Raji (cell line): ENCODE results near the gene BRSK1.
A peak's percentile ranks its signal among the peaks of the same experiment; 100 is the strongest.

Experiments
- POLR2A ChIP-seq: IDR thresholded peaks from 2 replicates; pipeline ENCODE4 v1.6.1; 2011; ENCODE audit warnings: low read depth, low read length, control low read depth; ENCODE audit not compliant: insufficient read depth

The BRSK1 gene

DNA sequence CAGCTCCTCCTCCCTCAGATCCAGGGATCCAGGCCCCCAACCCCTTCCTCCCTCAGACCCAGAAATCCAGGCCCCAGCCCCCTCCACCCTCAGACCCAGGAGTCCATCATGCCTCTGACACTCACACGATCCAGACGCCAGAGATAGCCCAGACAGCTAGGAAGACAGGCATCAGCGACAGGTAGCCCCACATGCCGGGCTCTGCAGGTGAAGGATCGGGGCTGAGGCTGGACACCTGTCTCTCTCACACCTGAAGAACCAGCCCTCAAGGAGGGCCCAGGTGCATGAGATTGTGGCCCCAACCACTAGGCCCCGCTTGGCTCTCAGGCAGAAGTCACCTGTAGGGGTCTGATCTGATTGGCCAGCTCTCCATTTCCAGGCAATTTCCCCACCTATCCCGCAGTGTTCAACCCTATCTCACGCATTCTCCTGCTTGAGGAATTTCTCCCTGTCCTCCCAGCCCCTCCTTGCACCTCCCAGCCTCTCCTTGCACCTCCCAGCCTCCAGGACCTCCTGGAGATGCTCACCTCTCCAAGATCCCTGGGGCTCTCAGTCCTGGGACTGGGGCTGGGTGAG, 37.1 kb downstream of the BRSK1 start:
- no peak for TF ChIP-seq POLR2A

DNA sequence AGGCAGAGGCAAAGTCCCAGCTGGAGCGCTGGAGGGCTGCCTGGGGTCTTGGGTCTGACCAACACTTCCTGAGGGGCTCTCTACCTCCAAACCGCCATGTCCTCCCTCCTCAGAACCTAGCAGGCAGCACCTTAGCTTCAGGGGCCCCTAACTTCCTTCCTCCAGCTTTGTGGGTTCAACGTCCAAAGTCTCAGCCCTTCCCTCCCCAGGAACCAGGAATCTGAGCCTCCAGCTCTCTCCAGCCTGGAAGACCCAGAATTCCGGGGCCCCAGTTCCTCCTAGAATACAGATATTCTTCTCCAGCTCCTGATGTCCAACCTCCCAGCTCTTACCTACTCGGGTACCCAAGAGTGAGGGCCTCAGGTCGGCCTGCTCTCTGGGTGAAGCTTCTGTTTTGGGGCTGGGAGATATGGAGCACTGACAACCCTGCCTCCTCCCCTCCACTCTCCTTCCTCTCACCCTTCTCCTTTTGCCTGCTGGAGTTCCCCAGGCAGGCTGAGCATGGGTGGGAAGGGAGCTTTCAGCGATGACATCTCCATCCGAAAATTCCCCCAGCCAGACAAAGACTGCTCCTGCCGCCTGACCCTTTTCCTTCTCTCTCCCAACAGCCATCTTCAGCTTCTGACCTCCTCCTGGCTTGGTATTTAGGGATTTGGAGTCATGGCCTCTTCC, 37.8 kb downstream of the BRSK1 start:
- no peak for TF ChIP-seq POLR2A

DNA sequence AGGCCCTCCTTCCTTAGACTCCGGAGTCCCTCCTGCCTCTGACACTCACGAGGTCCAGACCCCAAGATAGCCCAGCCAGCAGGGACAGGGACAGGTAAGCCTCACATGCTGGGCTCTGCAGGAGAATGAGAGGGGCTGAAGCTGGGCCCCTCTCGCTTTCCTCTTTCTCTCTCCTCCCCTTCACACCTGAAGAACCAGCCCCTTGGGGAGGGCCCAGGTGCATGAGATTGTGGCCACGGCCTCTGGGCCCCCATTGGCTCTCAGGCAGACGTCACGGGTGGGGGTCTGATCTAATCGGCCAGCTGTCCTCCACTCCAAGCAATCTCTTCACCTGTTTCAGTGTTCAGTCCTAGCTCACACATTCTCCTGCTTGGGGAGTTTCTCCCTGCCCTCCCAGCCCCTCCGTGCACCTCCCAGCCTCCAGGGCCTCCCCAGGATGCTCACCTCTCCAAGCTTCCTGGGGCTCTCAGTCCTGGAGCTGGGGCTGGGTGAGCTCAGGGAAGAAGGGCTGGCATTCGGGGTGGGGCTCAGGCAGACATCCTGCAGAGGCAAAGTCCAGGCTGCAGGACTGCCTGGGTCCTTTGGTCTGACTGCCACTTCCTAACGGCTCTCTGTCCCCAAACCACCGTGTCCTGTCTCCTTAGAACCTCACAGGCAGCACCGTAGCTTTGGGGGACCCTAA, 38.5 kb downstream of the BRSK1 start:
- no peak for TF ChIP-seq POLR2A

DNA sequence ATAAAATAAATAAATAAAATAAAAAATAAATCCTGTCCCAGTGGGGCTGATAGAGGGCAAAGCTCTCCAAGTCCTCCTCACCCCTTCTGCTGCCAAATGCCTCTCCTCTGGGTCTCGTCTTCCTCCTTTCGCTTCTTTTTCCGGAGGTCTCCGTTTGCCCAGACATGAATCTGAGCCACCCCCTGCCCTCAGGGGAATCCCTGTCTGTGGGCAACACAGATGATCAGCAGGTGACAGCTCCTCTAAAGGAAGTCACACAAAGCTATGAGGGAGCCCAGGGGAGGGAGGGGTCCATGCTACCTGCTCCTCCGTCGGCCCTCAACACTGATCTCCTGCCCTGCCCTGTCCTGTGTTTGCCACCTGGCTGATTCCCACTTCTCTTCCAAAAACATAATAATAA, 40.9 kb downstream of the BRSK1 start:
- no peak for TF ChIP-seq POLR2A

DNA sequence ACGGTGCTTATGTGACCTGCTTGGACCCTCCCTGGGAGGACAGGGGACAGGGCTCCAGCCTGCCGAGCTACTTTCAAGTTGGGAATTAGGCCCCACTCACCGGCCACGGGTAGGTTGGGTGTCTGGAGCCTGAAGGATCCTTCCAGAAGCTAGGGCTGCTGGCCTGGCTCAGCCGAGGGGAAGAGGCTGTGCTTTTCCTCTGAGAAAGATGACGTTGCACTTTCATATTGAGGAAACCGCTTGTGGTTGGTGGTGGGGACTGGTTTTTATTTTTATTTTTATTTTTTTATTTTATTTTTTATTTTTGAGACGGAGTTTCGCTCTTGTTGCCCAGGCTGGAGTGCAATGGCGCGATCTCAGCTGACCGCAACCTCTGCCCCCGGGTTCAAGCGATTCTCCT, 41.4 kb downstream of the BRSK1 start, which contains the start of gene TMEM150B:
TSS of gene TMEM150B (minus strand) at position 170 of the 400 bp plus-strand sequence. CDS start 4,305 bp downstream, outside the sequence.
- TF ChIP-seq POLR2A, result no peak

DNA sequence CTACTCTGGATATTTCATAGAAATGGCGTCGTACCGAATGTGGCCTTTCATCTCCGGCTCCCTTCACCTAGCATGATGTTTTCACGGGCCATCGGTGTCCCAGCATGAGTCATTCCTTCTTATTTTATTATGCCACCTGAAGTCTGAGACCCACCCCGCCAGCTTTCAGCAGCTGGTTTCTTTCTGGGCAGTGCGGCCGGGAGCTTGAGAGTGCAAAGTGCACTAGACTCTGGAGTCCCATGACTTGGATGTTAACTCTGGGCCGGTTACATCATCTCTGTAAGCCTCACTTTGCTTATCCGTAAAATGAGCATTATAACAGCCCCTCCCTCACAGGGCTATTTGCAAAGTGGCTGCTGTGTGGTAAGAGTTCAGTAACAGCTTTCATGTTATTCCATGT, 50.1 kb downstream of the BRSK1 start:
- no peak for TF ChIP-seq POLR2A

DNA sequence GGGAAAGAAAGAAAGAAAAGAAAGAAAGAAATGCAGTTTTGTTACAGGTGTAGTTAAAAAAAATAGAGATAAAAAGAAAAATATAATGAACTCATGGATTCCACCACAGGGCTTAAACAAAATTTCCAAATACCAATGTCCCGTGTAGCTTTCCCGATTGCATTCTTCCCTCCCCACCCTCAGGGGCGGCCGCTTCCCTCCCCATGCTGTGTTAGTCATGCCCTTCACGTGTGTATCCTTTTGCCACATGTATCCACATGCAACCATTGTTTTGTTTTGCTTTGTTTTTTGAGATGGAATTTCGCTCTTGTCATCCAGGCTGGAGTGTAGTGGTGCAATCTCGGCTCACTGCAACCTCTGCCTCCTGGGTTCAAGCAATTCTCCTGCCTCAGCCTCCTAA, 52.3 kb downstream of the BRSK1 start:
- TF ChIP-seq POLR2A, result no peak

DNA sequence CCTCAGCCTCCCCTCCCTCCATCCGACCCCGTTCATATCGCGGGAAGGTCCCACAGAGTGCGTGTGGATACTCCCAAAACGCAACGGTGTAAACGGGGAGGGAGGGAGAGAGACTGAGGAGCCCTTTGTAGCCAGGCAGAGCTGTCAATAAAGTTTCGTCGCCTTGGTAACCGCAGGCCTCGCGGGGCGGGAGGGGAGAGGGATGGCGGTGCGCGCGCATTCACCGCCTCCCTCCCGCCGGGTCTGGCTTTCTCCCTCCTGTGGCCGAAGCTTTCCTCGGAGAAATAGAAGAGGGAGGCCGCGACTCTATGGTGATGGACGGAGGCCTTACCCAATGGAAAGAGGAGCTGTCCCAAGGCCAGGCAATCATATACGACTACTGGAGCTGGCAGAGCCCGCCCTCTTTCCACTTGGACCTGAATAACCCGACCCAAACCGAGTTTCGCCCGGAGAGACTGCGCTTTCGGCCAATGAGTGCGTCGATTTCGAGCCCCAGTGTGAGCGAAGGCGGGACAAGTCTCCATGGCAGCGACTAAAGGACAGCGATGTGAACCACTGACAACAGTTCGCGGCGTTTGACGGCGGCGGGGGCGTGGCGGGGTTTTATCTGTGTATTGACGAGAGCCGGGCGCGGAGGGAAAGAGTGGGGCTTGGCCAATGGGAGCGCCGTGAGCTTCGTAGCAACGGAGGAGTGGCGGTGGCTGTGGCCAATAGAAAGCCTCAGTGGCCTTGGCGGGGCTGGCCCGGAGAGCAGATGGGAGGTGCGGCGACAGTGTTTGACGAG, 55.5 kb downstream of the BRSK1 start, which contains the start of gene KMT5C:
TSS of gene KMT5C (plus strand) at position 772 of the 784 bp plus-strand sequence. CDS start 2,061 bp downstream, outside the sequence.
- TF ChIP-seq POLR2A, result no peak

DNA sequence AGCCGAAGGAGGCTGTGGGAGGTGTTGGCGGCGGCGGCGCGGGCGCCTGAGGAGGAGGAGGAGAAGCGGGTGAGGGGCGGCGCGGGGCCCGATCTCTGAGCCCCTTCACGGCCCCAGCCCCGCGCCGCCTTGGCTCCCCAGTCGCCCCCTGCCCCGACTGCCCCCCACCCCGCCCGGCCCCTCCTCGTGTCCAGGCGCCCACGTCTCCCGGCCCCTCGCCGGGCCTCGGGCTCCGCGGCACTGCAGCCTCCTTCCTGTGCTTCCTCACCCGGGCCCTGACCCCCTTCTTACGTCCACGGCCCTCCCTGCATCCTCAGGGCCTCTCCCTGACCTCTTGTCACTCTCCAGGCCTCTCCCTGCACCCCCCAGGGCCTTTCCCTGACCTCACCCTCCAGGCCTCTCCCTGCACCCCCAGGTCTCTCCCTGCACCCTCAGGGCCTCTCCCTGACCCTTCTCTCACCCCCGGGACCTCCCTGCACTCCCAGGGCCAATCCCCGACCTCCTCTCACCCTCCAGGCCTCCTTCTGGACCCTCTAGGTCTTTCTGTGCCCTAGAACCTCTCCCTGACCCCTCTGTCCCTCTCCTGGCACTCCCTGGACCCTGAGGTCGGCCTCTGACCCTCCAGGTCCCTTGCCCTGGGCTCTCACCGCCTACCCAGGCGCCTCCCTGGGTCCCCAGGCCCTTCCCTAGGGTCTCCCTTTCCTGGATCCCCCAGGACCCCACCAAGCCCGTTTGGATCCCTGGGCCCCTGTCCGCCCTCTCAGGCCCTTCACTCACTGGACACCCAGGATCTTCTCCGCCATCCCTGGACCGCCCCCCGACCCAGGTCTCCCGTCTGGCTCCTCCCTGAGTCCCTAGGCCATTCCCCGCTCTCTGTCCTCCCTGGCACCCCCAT, 56.3 kb downstream of the BRSK1 start:
- TF ChIP-seq POLR2A, result peak; percentile 67

DNA sequence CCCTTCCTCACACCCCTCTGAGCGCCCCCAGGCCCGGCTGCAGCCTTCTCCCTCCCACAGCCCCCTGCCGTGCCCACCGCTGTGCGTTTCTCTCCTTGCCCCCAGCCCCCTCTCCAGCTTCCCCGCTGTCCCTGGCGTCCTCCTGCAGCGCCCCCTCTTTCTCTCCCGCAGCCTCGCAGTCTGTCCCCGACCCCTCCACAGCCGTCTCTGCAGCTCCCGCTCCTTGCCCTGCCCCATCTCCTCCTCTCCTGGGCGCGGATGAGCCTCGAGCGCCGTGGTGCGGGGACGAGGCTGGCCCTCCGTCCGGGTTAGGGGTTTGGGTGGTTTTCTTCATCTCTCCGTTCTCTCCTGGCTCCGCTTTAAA, 57.0 kb downstream of the BRSK1 start:
- no peak for TF ChIP-seq POLR2A

DNA sequence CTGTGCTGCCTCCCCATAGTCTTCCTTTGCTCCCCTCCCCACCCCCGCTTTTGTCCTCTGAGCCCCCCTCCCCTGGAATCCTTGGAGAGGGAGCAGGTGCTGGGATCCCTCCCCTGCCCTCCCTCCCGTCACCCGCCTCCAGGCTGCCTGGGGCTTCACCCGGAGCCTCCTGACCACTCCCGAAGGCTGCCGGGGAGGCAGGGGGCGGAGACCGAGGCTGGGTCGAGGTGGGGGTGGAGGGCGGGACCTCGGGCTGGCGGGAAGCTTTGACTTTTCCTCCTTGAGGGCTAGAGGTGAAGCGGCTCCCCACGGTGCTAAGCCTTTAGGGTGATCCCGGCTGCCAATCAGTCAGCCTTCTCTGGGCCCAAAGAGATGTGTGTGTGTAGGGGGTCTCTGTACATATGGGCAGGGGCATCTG, 57.4 kb downstream of the BRSK1 start:
- no peak for TF ChIP-seq POLR2A

DNA sequence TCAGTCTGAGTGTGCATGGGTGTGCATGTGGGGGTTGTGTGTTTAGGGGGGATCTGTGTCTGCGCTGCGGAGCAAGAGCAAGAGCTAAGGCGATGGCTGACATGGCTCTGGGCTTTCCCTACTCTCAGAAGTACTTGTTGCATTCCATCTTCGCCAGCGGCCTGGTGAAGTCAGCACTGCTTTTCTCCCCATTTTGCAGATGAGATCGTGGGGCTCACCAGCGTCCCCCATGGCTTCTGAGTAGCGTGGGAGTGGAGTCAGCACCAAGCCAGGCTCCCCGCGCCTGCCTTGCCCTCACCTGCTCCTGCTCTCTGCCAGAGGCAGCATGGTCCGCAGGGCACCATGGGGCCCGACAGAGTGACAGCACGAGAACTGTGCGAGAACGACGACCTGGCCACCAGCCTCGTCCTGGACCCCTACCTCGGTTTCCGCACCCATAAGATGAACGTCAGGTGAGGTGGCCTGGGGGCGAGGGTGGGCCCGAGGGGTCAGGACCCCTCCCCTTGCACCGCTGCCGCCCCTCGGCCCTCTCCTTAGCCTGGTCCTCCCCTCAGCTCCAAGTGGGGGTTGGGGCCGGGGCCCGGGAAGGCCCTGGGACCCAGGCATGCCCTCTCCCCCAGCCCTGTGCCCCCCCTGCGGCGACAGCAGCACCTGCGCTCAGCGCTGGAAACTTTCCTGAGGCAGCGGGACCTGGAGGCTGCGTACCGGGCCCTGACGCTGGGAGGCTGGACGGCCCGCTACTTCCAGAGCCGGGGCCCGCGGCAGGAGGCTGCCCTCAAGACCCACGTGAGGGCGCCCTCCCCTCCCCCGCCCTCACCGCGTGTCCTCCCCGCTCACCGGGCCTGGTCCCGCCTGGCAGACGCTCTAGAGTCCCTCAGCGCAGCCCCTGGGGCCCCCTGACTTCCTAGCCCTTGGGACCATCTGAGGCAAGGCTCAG, 58.1 kb downstream of the BRSK1 start:
- TF ChIP-seq POLR2A, result no peak

DNA sequence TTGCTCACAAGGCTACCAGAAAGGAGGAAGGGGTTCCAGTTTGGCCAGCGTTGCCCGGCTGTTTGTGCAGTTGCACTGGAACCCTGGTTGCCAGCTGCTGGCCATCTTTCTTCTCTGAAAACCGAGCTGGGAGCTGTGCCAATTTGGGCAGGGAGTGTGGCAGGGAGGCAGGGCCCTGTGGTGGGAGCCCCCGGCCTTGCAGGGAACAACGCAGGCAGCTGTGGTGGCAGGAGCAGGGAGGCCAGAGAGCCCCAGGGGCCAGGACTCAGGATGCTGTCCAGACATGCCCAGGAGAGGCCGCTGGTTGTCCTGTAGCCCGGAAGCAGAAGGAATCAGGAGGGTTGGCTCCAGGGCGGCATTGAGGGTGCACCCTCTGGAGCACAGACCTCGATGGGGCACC, 60.6 kb downstream of the BRSK1 start:
- TF ChIP-seq POLR2A, result no peak
